ENCODE data around the gene ERRFI1. TPM values are rescaled to one million over a fixed set of nuclear protein-coding genes. Genes with fewer than 3 reads are reported as not detected.
A peak's percentile ranks its signal among the peaks of the same experiment; 100 is the strongest.

The ERRFI1 gene
- total RNA-seq, 4 donors from 2014 or later: 63.9 to 152 (median 95.9) TPM

GRCh38 chr1:8065369-8065768 is 39.3 kb upstream of the ERRFI1 start:
- TF ChIP-seq EP300 (IDR thresholded peaks at IDR 0.05) (no peak), POLR2A (IDR thresholded peaks at IDR 0.05) (no peak)
- TF ChIP-seq, protein P1, sequence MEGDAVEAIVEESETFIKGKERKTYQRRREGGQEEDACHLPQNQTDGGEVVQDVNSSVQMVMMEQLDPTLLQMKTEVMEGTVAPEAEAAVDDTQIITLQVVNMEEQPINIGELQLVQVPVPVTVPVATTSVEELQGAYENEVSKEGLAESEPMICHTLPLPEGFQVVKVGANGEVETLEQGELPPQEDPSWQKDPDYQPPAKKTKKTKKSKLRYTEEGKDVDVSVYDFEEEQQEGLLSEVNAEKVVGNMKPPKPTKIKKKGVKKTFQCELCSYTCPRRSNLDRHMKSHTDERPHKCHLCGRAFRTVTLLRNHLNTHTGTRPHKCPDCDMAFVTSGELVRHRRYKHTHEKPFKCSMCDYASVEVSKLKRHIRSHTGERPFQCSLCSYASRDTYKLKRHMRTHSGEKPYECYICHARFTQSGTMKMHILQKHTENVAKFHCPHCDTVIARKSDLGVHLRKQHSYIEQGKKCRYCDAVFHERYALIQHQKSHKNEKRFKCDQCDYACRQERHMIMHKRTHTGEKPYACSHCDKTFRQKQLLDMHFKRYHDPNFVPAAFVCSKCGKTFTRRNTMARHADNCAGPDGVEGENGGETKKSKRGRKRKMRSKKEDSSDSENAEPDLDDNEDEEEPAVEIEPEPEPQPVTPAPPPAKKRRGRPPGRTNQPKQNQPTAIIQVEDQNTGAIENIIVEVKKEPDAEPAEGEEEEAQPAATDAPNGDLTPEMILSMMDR (IDR thresholded peaks at IDR 0.05): no peak
- Histone ChIP-seq H3K36me3 (no peaks in the 10 kb centered on the region), H3K4me1 (peaks cover 0 to 15% (median 5%) of the 10 kb centered on the region in 4 donors), H3K9me3 (no peaks in the 10 kb centered on the region), H3K27me3 (no peaks in the 10 kb centered on the region), H3K27ac (no peak overlapping the region), H3K4me3 (no peak overlapping the region)
- WGBS, 2 donors: 84 to 91% methylated on average over 4 of the region's 4 CpGs
- no peak for DNase-seq (ENCODE audit: low spot score in 2 of 2)

GRCh38 chr1:8063298-8064036 is 37.4 kb upstream of the ERRFI1 start:
- TF ChIP-seq, protein P1 (IDR thresholded peaks at IDR 0.05): no peak
- no peaks in the 10 kb centered on the region for H3K36me3 ChIP-seq
- WGBS, 2 donors: 46 to 47% methylated on average over 7 of the region's 7 CpGs
- no peaks in the 10 kb centered on the region for H3K27me3 ChIP-seq
- peaks cover 0 to 13% (median 5%) of the 10 kb centered on the region in 4 donors for H3K4me1 ChIP-seq
- H3K4me3 ChIP-seq: no peak overlapping the region
- no peak overlapping the region for H3K27ac ChIP-seq
- DNase-seq (ENCODE audit: low spot score in 2 of 2): no peak
- H3K9me3 ChIP-seq: no peaks in the 10 kb centered on the region

DNA sequence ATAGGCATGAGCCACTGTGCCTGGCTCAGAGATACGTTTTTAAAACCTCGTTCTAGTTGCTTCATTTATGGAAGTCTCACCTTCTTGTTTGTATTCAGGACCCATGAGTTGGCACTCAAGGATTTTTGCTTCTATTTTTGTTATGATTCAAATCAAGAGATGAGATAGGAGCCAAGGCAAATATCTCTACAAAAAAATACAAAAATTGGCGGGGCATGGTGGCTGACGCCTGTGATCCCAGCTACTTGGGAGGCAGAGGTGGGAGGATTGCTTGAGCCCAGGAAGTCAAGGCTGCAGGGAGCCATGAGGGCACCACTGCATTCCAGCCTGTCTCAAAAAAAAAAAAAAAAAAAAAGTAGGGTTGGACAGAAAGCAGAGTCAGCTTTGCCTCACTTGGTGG is 36.8 kb upstream of the ERRFI1 start:
- DNase-seq (ENCODE audit: low spot score in 2 of 2): no peak
- H3K27ac ChIP-seq: no peak overlapping the region
- WGBS, 2 donors: 66 to 71% methylated on average over 4 of the region's 4 CpGs
- H3K36me3 ChIP-seq: no peaks in the 10 kb centered on the region
- H3K4me3 ChIP-seq: no peak overlapping the region
- H3K4me1 ChIP-seq: peaks cover 0 to 13% (median 5%) of the 10 kb centered on the region in 4 donors
- no peaks in the 10 kb centered on the region for H3K9me3 ChIP-seq
- no peaks in the 10 kb centered on the region for H3K27me3 ChIP-seq
- TF ChIP-seq, protein P1 (IDR thresholded peaks at IDR 0.05): no peak
- TF ChIP-seq EP300 (IDR thresholded peaks at IDR 0.05) (no peak), POLR2A (IDR thresholded peaks at IDR 0.05) (no peak)

GRCh38 chr1:8061673-8062386 is 35.7 kb upstream of the ERRFI1 start:
- H3K27ac ChIP-seq: peak overlapping the region in 2 of 4 donors; percentile 46 to 64
- H3K27me3 ChIP-seq: no peaks in the 10 kb centered on the region
- no peak for DNase-seq (ENCODE audit: low spot score in 2 of 2)
- 76 to 84% methylated on average over 11 of the region's 11 CpGs for WGBS, 2 donors
- H3K9me3 ChIP-seq: no peaks in the 10 kb centered on the region
- H3K4me3 ChIP-seq: no peak overlapping the region
- TF ChIP-seq POLR2A (IDR thresholded peaks at IDR 0.05) (no peak), EP300 (IDR thresholded peaks at IDR 0.05) (no peak)
- TF ChIP-seq, protein P1 (IDR thresholded peaks at IDR 0.05): no peak
- H3K4me1 ChIP-seq: peaks cover 0 to 13% (median 5%) of the 10 kb centered on the region in 4 donors
- no peaks in the 10 kb centered on the region for H3K36me3 ChIP-seq

DNA sequence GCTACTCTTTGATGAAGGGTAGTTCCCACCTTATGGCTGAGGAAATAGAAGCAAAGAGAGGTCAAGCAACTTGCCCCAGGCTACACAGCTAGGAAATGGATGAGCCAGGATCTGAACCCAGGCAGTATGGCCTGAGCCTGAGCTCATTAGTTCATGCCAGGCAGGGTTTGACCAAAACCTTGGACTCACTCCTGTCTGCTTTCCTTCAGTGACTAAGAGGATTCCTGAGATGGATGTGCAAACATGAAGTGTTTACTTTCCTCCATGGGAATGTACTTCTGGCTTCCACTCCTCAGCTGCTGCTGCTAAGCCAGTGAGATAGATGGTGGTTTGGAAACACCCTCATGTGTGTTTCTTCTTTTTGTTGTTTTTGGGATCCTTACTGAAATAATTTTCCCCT is 35.1 kb upstream of the ERRFI1 start:
- Histone ChIP-seq H3K36me3 (no peaks in the 10 kb centered on the region), H3K4me1 (peaks cover 0 to 13% (median 5%) of the 10 kb centered on the region in 4 donors), H3K27ac (peak overlapping the region in 1 of 4 donors; percentile 53), H3K9me3 (no peaks in the 10 kb centered on the region), H3K4me3 (no peak overlapping the region), H3K27me3 (no peaks in the 10 kb centered on the region)
- peak in 1 of 2 donors; percentile 65 for TF ChIP-seq EP300 (IDR thresholded peaks at IDR 0.05)
- TF ChIP-seq, protein P1 (IDR thresholded peaks at IDR 0.05): no peak
- DNase-seq (ENCODE audit: low spot score in 2 of 2): peak in 1 of 2 donors; percentile 47

All from tibial nerve (tissue), 4 donors.